Fibroblast of lung (primary cell): ENCODE measurements around the gene TM4SF5. TPM values are rescaled to one million over a fixed set of nuclear protein-coding genes. Genes with fewer than 3 reads are reported as not detected.

Source experiments
- DNase-seq, 2 donors: peaks; one replicate each; pipeline versions ENCODE4 v3.0.0 to v3.0.0-alpha.2; 2010; ENCODE audit warnings: low read depth in 2 of 2
- H2AFZ ChIP-seq: 2 replicates; pipeline ENCODE4 v1.5.1; 2012; ENCODE audit warnings: low read length, control low read depth, inconsistent platforms
- H3K27ac ChIP-seq: 2 replicates; pipeline ENCODE4 v1.5.1; 2011; ENCODE audit warnings: low read length, control low read depth; ENCODE audit not compliant: insufficient read depth
- H3K27me3 ChIP-seq: 2 replicates; pipeline ENCODE4 v1.5.1; 2011; ENCODE audit warnings: mild to moderate bottlenecking, low read length; ENCODE audit not compliant: control insufficient read depth, insufficient read depth
- H3K36me3 ChIP-seq: 2 replicates; pipeline ENCODE4 v1.5.1; 2011; ENCODE audit warnings: low read length; ENCODE audit not compliant: control insufficient read depth, insufficient read depth
- H3K4me1 ChIP-seq: 2 replicates; pipeline ENCODE4 v1.5.1; 2011; ENCODE audit warnings: low read length; ENCODE audit not compliant: control insufficient read depth, insufficient read depth; ENCODE audit errors: extremely low read depth
- H3K4me2 ChIP-seq: 2 replicates; pipeline ENCODE4 v1.5.1; 2011; ENCODE audit warnings: low read length, control low read depth; ENCODE audit not compliant: insufficient read depth; ENCODE audit errors: extremely low read depth
- H3K4me3 ChIP-seq, 4 experiments: fragments of 200-600 bp in 1 of 4; sonication (generic) in 1 of 4; replicated peaks in 1 of 4; 2 replicates each; pipeline ENCODE4 v1.5.1; 2011 to 2016; ENCODE audit warnings: low read length in 4 of 4, low read depth in 3 of 4, mild to moderate bottlenecking in 3 of 4, control low read depth in 2 of 4, inconsistent platforms in 1 of 4, mixed read lengths in 1 of 4; ENCODE audit not compliant: insufficient read depth in 1 of 4; ENCODE audit errors: control extremely low read depth in 1 of 4
- H3K79me2 ChIP-seq: 2 replicates; pipeline ENCODE4 v1.5.1; 2012; ENCODE audit warnings: mild to moderate bottlenecking, low read length, inconsistent platforms; ENCODE audit not compliant: control insufficient read depth, insufficient read depth
- H3K9ac ChIP-seq: 2 replicates; pipeline ENCODE4 v1.5.1; 2011; ENCODE audit warnings: mild to moderate bottlenecking, low read length, control low read depth; ENCODE audit not compliant: insufficient read depth
- H3K9me3 ChIP-seq: 2 replicates; pipeline ENCODE4 v1.5.1; 2012; ENCODE audit warnings: low read depth, low read length; ENCODE audit not compliant: control insufficient read depth, insufficient read depth
- H4K20me1 ChIP-seq: 2 replicates; pipeline ENCODE4 v1.5.1; 2011; ENCODE audit warnings: low read length; ENCODE audit not compliant: control insufficient read depth, insufficient read depth; ENCODE audit errors: extremely low read depth
- EZH2 ChIP-seq: IDR thresholded peaks from 2 replicates; pipeline ENCODE4 v1.5.1; 2012; ENCODE audit warnings: low read length, control low read depth, mild to moderate bottlenecking; ENCODE audit errors: missing control alignments
- polyA plus RNA-seq, 2 donors: library from polyadenylated mRNA; depleted of rRNA in 1 of 2; stranded (reverse) in 1 of 2; unstranded in 1 of 2; fragments of >200 nt; gene quantifications; 2 replicates each; pipeline ENCODE4 v1.2.1, GENCODE V29; 2011 to 2012; ENCODE audit warnings: missing spikeins in 1 of 2
- total RNA-seq: library from RNA; depleted of rRNA; stranded (reverse); fragments of >200 nt; gene quantifications from 2 replicates; pipeline ENCODE4 v1.2.1, GENCODE V29; 2014
- TF ChIP-seq, protein P1 (sequence below), 2 donors: IDR thresholded peaks in 1 of 2; conservative IDR thresholded peaks in 1 of 2; 1 replicate in 1 of 2; 2 replicates in 1 of 2; pipeline ENCODE4 v1.5.1; 2011 to 2012; ENCODE audit warnings: low read length in 2 of 2, control low read depth in 1 of 2, inconsistent platforms in 1 of 2, low read depth in 1 of 2, mild to moderate bottlenecking in 1 of 2

TM4SF5 gene
- total and polyA plus RNA-seq, 2 donors (not counting 1 experiment from before 2014, with no cell fraction given), result not detected

DNA sequence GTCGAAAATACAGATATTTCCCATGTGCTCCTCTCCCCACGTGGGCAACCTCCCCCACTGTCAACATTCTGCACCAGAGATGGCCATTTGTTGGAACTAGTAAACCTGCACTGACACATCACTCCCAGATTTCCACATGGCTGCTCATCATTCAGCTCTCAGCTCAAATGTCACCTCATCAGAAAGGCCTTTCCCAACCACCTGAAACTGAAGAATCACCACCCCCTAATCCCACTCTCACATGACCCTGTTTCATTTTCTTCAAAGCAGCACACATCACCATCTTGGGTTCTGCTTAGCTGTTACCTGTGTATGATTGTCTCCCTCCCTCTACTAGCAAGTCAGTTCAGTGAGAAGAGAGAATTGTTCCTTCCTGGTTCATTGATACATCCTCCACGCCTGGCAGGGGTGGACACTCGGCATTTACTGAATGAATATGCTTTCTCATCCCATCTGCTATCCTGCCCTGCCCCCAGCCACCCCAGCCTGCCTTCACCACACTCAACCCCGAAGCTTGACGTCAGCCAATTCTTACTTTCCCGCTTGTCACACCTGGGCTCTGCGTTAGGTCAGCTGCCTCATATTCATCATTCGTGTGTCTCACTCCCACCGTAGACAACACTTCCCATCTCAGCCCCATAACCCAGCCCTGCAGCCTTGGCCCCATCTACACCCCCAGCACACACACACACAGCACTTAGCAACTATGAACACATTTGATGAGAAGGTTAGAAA lies 28.9 kb downstream of the TM4SF5 start:
- Histone ChIP-seq H3K9me3 (no peaks in the 10 kb centered on the region), H3K4me2 (no peak overlapping the region), H3K9ac (no peak overlapping the region), H3K79me2 (peaks cover 11% of the 10 kb centered on the region), H3K4me1 (no peaks in the 10 kb centered on the region), H2AFZ (no peak overlapping the region), H3K27me3 (no peaks in the 10 kb centered on the region), H4K20me1 (no peaks in the 10 kb centered on the region), H3K36me3 (peaks cover 11% of the 10 kb centered on the region), H3K27ac (no peak overlapping the region), H3K4me3 (no peak overlapping the region)
- TF ChIP-seq, protein P1, sequence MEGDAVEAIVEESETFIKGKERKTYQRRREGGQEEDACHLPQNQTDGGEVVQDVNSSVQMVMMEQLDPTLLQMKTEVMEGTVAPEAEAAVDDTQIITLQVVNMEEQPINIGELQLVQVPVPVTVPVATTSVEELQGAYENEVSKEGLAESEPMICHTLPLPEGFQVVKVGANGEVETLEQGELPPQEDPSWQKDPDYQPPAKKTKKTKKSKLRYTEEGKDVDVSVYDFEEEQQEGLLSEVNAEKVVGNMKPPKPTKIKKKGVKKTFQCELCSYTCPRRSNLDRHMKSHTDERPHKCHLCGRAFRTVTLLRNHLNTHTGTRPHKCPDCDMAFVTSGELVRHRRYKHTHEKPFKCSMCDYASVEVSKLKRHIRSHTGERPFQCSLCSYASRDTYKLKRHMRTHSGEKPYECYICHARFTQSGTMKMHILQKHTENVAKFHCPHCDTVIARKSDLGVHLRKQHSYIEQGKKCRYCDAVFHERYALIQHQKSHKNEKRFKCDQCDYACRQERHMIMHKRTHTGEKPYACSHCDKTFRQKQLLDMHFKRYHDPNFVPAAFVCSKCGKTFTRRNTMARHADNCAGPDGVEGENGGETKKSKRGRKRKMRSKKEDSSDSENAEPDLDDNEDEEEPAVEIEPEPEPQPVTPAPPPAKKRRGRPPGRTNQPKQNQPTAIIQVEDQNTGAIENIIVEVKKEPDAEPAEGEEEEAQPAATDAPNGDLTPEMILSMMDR (conservative IDR thresholded peaks at IDR 0.05 in 1 of 2, IDR thresholded peaks at IDR 0.05 in 1 of 2; ENCODE audit: low read depth in 1 of 2, low read length in 2 of 2), result no peak
- TF ChIP-seq EZH2, result no peak
- DNase-seq, result no peak

DNA sequence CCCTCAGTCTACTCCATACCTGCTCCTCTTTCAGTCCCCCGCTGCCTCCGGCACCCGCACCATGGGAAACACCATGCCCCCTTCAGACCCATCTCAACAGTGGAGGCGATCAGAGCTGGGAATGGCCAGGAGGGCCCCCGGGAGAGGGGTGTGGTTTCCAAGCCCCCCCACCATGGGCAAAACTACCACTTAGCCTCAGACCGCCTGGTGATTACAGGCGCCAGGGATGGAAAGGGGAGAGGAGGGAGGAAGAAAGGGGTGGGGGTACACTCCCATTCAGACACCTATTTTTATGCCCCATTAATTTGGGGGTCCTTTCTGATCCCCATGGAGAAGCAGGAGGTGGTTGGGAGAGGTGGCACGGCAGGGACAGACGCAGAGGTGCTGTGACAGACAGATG lies 30.5 kb downstream of the TM4SF5 start, which contains the start of gene C17orf114:
Gene C17orf114, minus strand, starts transcription at position 101 of the 400 bp plus-strand sequence.
- no peak for DNase-seq
- no peak for TF ChIP-seq EZH2
- TF ChIP-seq, protein P1 (conservative IDR thresholded peaks at IDR 0.05 in 1 of 2, IDR thresholded peaks at IDR 0.05 in 1 of 2; ENCODE audit: low read depth in 1 of 2, low read length in 2 of 2), result no peak

DNA sequence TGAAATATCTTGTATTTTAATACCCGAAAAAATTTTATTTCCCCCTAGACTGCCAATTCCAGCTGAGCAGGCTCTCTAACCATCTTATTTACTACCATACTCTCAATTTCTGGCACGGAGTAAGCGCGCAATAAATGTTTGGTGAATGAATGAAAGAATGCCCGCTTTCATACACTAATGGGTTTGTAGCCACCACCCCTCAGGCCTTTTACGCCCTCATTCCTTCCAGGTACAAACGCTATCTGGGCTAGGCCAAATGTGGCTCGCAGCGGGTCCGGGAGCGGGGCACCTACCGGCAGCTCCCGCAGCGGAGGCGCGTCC lies 34.7 kb downstream of the TM4SF5 start:
- no peak for DNase-seq
- no peak for TF ChIP-seq EZH2
- TF ChIP-seq, protein P1 (conservative IDR thresholded peaks at IDR 0.05 in 1 of 2, IDR thresholded peaks at IDR 0.05 in 1 of 2; ENCODE audit: low read depth in 1 of 2, low read length in 2 of 2), result no peak
- Histone ChIP-seq H2AFZ (peak overlapping the region; percentile 87), H3K27me3 (no peaks in the 10 kb centered on the region), H3K4me3 (peak overlapping the region; percentile 67 to 82 (median 79)), H3K9me3 (no peaks in the 10 kb centered on the region), H3K27ac (no peak overlapping the region), H4K20me1 (no peaks in the 10 kb centered on the region), H3K4me1 (no peaks in the 10 kb centered on the region), H3K36me3 (peaks cover 4% of the 10 kb centered on the region), H3K4me2 (peak overlapping the region; percentile 82), H3K9ac (peak overlapping the region; percentile 62), H3K79me2 (no peaks in the 10 kb centered on the region)

More for the DNA sequence above, 30.5 kb downstream of the TM4SF5 start, which contains the start of gene C17orf114:
- Histone ChIP-seq H3K4me1 (no peaks in the 10 kb centered on the region), H3K36me3 (peaks cover 11% of the 10 kb centered on the region), H3K27ac (no peak within 1 kb of the TSS), H3K4me3 (no peak within 1 kb of the TSS), H3K27me3 (no peaks in the 10 kb centered on the region), H3K9ac (no peak within 1 kb of the TSS), H3K4me2 (no peak within 1 kb of the TSS), H4K20me1 (no peaks in the 10 kb centered on the region), H3K79me2 (peaks cover 2% of the 10 kb centered on the region), H2AFZ (no peak within 1 kb of the TSS), H3K9me3 (no peaks in the 10 kb centered on the region)
